HepG2 (cell line): ENCODE measurements around the gene TACO1. TPM values are rescaled to one million over a fixed set of nuclear protein-coding genes. Genes with fewer than 3 reads are reported as not detected.

Experiments
- ATF7-NPFF ChIP-seq: sonication (generic); formaldehyde crosslinking; IDR thresholded peaks from 2 replicates; pipeline ENCODE4 v1.8.1; 2023; ENCODE audit warnings: mild to moderate bottlenecking, low read depth, missing genetic modification reagents, moderate library complexity
- BHLHE40 ChIP-seq: IDR thresholded peaks from 2 replicates; pipeline ENCODE4 v1.6.1; 2011; ENCODE audit warnings: low read length, improper control_type of control experiment
- CCDC6 ChIP-seq: sonication (generic); formaldehyde crosslinking; IDR thresholded peaks from 2 replicates; pipeline ENCODE4 v1.8.1; 2022; ENCODE audit warnings: mild to moderate bottlenecking, missing genetic modification reagents, moderate library complexity
- EEA1 ChIP-seq: sonication (generic); formaldehyde crosslinking; IDR thresholded peaks from 2 replicates; pipeline ENCODE4 v1.5.1; 2020; ENCODE audit warnings: mild to moderate bottlenecking, missing genetic modification reagents, borderline replicate concordance
- HIVEP1 ChIP-seq: sonication (generic); formaldehyde crosslinking; IDR thresholded peaks from 2 replicates; pipeline ENCODE4 v1.4.0; 2020; ENCODE audit warnings: mild to moderate bottlenecking, missing genetic modification reagents
- HNF4G ChIP-seq, 2 experiments: sonication (generic) in 1 of 2; formaldehyde crosslinking in 1 of 2; IDR thresholded peaks; 2 replicates each; pipeline versions ENCODE4 v1.4.0 to v1.6.1; 2011 to 2020; ENCODE audit warnings: borderline replicate concordance in 2 of 2, low read depth in 2 of 2, mild to moderate bottlenecking in 2 of 2, low read length in 1 of 2, missing genetic modification reagents in 1 of 2, moderate library complexity in 1 of 2
- NFIC ChIP-seq: IDR thresholded peaks from 2 replicates; pipeline ENCODE4 v1.6.1; 2012; ENCODE audit warnings: mild to moderate bottlenecking, low read length, inconsistent platforms
- PPARG ChIP-seq: conservative IDR thresholded peaks from 2 replicates; pipeline ENCODE4 v1.6.1; 2016; ENCODE audit warnings: missing biosample characterization, missing genetic modification reagents
- SP1 ChIP-seq, 2 experiments: fragments of 450-650 bp in 1 of 2; sonication (generic) in 1 of 2; formaldehyde crosslinking in 1 of 2; IDR thresholded peaks; 2 replicates each; pipeline versions ENCODE4 v1.4.0 to v1.6.1; 2016 to 2020; ENCODE audit warnings: missing genetic modification reagents in 1 of 2
- TGIF2 ChIP-seq: IDR thresholded peaks from 2 replicates; pipeline ENCODE4 v1.6.1; 2016; ENCODE audit warnings: control low read depth, missing compliant biosample characterization
- THAP11 ChIP-seq: IDR thresholded peaks from 2 replicates; pipeline ENCODE4 v1.6.1; 2016; ENCODE audit warnings: missing biosample characterization, missing genetic modification reagents
- TSC22D2 ChIP-seq: sonication (generic); formaldehyde crosslinking; IDR thresholded peaks from 2 replicates; pipeline ENCODE4 v1.5.1; 2020; ENCODE audit warnings: missing genetic modification reagents, mild to moderate bottlenecking, borderline replicate concordance
- ZNF230 ChIP-seq: sonication (generic); formaldehyde crosslinking; IDR thresholded peaks from 2 replicates; pipeline ENCODE4 v1.4.0; 2020; ENCODE audit warnings: mild to moderate bottlenecking, missing genetic modification reagents
- ZNF331 ChIP-seq: sonication (generic); formaldehyde crosslinking; IDR thresholded peaks from 2 replicates; pipeline ENCODE4 v1.4.0; 2020; ENCODE audit warnings: missing genetic modification reagents
- ZNF501 ChIP-seq: sonication (generic); formaldehyde crosslinking; IDR thresholded peaks from 2 replicates; pipeline ENCODE4 v1.5.1; 2020; ENCODE audit warnings: mild to moderate bottlenecking, moderate library complexity, missing genetic modification reagents
- ZNF629 ChIP-seq: sonication (generic); formaldehyde crosslinking; conservative IDR thresholded peaks from 2 replicates; pipeline ENCODE4 v1.5.0; 2020; ENCODE audit warnings: missing genetic modification reagents
- ZNF644 ChIP-seq: IDR thresholded peaks from 2 replicates; pipeline ENCODE4 v1.6.1; 2016; ENCODE audit warnings: low read depth
- ZNF761 ChIP-seq: sonication (generic); formaldehyde crosslinking; conservative IDR thresholded peaks from 2 replicates; pipeline ENCODE4 v1.4.0; 2020; ENCODE audit warnings: mild to moderate bottlenecking, missing genetic modification reagents
- polyA plus RNA-seq, 8 experiments: library from polyadenylated mRNA; depleted of rRNA in 3 of 8; stranded (reverse) in 7 of 8; unstranded in 1 of 8; fragments of >200 nt; fragmentation: Illumina TruSeq in 4 of 8; extraction: Trizol in 4 of 8; gene quantifications; 2 replicates each; pipeline versions ENCODE4 v1.2.1 to v1.2.3, GENCODE V29; 2011 to 2016; ENCODE audit warnings: low read depth in 4 of 8, missing spikeins in 1 of 8, mixed read lengths in 1 of 8; ENCODE audit not compliant: insufficient read depth in 1 of 8
- total RNA-seq, 5 experiments: library from RNA; depleted of rRNA; stranded (reverse); fragments of >200 nt; fragmentation: Illumina TruSeq; extraction: Trizol; gene quantifications; 2 replicates each; pipeline ENCODE4 v1.2.3, GENCODE V29; 2016; ENCODE audit warnings: low read depth in 1 of 5
- TF ChIP-seq, protein P1 (sequence below): sonication (generic); formaldehyde crosslinking; IDR thresholded peaks from 2 replicates; pipeline ENCODE4 v1.5.1; 2020; ENCODE audit warnings: missing genetic modification reagents, mild to moderate bottlenecking, borderline replicate concordance
- TF ChIP-seq, protein P2 (sequence below): sonication (generic); formaldehyde crosslinking; IDR thresholded peaks from 2 replicates; pipeline ENCODE4 v1.4.0; 2020; ENCODE audit warnings: missing genetic modification reagents
- TF ChIP-seq, protein P3 (sequence below): IDR thresholded peaks from 2 replicates; pipeline ENCODE4 v1.4.0; 2020; ENCODE audit warnings: mild to moderate bottlenecking, missing genetic modification reagents
- TF ChIP-seq, protein P4 (sequence below): sonication (generic); formaldehyde crosslinking; IDR thresholded peaks from 2 replicates; pipeline ENCODE4 v1.8.1; 2023; ENCODE audit warnings: missing genetic modification reagents, mild to moderate bottlenecking, borderline replicate concordance

The TACO1 gene
- total and polyA plus RNA-seq, 2 of the 13 experiments (the other 11 are each of a cell fraction or from before 2014, with no cell fraction given), result 34.7 to 53.6 TPM

DNA sequence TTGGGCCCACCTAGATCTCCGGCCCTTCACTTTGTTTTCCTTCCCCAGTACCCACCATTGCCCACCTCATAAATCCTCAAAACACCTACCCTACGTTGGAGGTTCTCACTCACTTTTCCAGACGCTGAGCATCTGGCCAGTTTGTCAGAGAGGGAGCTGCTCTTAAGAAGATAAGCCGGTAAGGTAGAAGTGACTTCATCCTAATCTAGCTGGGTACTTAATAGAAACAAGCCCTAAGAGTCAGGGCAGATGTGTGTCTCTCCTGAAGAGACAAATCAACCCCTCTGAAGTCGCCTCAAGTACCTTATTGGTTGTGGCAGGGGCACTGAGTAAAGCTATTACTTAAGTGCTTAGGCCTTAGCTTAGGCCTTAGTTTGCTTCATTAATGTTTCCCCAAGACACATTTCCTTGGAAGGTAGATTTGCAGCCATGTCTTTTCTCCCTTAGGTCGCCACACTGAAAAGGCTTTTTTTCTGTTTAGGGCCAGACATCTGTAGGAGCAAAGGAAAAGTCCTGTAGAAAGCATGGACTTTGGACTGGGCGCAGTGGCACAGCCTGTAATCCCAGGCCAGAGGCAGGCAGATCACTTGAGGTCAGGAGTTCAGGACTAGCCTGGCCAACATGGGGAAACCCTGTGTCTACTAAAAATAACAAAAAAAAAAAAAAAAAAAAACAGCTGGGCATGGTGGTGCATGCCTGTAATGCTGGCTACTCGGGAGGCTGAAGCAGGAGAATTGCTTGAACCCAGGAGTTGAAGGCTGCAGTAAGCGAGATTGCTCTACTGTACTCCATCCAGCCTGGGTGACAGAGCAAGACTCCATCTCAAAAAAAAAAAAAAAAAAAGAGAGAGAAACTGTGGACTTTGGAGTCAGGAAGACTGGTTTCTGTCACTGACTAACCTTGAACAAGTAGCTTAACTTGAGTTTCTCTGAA lies 1.0 kb downstream of the TACO1 start (continued):
- TF ChIP-seq, protein P1, sequence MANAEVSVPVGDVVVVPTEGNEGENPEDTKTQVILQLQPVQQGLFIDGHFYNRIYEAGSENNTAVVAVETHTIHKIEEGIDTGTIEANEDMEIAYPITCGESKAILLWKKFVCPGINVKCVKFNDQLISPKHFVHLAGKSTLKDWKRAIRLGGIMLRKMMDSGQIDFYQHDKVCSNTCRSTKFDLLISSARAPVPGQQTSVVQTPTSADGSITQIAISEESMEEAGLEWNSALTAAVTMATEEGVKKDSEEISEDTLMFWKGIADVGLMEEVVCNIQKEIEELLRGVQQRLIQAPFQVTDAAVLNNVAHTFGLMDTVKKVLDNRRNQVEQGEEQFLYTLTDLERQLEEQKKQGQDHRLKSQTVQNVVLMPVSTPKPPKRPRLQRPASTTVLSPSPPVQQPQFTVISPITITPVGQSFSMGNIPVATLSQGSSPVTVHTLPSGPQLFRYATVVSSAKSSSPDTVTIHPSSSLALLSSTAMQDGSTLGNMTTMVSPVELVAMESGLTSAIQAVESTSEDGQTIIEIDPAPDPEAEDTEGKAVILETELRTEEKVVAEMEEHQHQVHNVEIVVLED (CRISPR knock-in tag), result no peak
- TF ChIP-seq HNF4G (IDR thresholded peaks at IDR 0.05; ENCODE audit: borderline replicate concordance, low read depth, low read length), result peak; percentile 80; the same call in 1 of the 2 replicates
- TF ChIP-seq HNF4G (CRISPR knock-in tag; IDR thresholded peaks at IDR 0.05; ENCODE audit: borderline replicate concordance, low read depth), result 0 out of 2 replicates have a peak, but pooled peaks have one; percentile 40
- peak; percentile 26; the same call in 1 of the 2 replicates for TF ChIP-seq TGIF2 (CRISPR knock-in tag)
- TF ChIP-seq ZNF644 (CRISPR knock-in tag), result 0 out of 2 replicates have a peak, but pooled peaks have one; percentile 29
- TF ChIP-seq ATF7-NPFF (CRISPR knock-in tag), result 0 out of 2 replicates have a peak, but pooled peaks have one; percentile 48
- no peak for TF ChIP-seq CCDC6 (CRISPR knock-in tag)
- TF ChIP-seq BHLHE40, result no peak
- TF ChIP-seq SP1 (IDR thresholded peaks at IDR 0.05), result no peak
- no peak for TF ChIP-seq SP1 (CRISPR knock-in tag; IDR thresholded peaks at IDR 0.05)
- no peak for TF ChIP-seq PPARG
- peak; percentile 59 for TF ChIP-seq ZNF629
- TF ChIP-seq NFIC, result no peak
- TF ChIP-seq ZNF331 (CRISPR knock-in tag), result no peak
- TF ChIP-seq, protein P2, sequence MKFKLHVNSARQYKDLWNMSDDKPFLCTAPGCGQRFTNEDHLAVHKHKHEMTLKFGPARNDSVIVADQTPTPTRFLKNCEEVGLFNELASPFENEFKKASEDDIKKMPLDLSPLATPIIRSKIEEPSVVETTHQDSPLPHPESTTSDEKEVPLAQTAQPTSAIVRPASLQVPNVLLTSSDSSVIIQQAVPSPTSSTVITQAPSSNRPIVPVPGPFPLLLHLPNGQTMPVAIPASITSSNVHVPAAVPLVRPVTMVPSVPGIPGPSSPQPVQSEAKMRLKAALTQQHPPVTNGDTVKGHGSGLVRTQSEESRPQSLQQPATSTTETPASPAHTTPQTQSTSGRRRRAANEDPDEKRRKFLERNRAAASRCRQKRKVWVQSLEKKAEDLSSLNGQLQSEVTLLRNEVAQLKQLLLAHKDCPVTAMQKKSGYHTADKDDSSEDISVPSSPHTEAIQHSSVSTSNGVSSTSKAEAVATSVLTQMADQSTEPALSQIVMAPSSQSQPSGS (CRISPR knock-in tag), result peak; percentile 34; the same call in 1 of the 2 replicates
- TF ChIP-seq TSC22D2, result no peak
- TF ChIP-seq, protein P3, sequence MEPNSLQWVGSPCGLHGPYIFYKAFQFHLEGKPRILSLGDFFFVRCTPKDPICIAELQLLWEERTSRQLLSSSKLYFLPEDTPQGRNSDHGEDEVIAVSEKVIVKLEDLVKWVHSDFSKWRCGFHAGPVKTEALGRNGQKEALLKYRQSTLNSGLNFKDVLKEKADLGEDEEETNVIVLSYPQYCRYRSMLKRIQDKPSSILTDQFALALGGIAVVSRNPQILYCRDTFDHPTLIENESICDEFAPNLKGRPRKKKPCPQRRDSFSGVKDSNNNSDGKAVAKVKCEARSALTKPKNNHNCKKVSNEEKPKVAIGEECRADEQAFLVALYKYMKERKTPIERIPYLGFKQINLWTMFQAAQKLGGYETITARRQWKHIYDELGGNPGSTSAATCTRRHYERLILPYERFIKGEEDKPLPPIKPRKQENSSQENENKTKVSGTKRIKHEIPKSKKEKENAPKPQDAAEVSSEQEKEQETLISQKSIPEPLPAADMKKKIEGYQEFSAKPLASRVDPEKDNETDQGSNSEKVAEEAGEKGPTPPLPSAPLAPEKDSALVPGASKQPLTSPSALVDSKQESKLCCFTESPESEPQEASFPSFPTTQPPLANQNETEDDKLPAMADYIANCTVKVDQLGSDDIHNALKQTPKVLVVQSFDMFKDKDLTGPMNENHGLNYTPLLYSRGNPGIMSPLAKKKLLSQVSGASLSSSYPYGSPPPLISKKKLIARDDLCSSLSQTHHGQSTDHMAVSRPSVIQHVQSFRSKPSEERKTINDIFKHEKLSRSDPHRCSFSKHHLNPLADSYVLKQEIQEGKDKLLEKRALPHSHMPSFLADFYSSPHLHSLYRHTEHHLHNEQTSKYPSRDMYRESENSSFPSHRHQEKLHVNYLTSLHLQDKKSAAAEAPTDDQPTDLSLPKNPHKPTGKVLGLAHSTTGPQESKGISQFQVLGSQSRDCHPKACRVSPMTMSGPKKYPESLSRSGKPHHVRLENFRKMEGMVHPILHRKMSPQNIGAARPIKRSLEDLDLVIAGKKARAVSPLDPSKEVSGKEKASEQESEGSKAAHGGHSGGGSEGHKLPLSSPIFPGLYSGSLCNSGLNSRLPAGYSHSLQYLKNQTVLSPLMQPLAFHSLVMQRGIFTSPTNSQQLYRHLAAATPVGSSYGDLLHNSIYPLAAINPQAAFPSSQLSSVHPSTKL, result peak; percentile 49; the same call in 1 of the 2 replicates
- TF ChIP-seq, protein P4, sequence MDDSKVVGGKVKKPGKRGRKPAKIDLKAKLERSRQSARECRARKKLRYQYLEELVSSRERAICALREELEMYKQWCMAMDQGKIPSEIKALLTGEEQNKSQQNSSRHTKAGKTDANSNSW, result no peak
- TF ChIP-seq EEA1 (CRISPR knock-in tag), result no peak
- 0 out of 2 replicates have a peak, but pooled peaks have one; percentile 22 for TF ChIP-seq THAP11
- no peak for TF ChIP-seq ZNF230
- no peak for TF ChIP-seq ZNF501
- TF ChIP-seq ZNF761 (CRISPR knock-in tag), result 0 out of 2 replicates have a peak, but pooled peaks have one; percentile 5
- TF ChIP-seq HIVEP1 (CRISPR knock-in tag), result no peak
